Measurements from ENCODE around the gene OPRD1.

The OPRD1 gene

GRCh38 chr1:28812669-28813468, 899 bp downstream of the OPRD1 start:
- POLR2A ChIA-PET = interaction anchor here (1.0 kb wide), 1 partner anchor 164 kb away, joined by 3 read pairs; the partner anchor contains the start of gene RNU11
- CTCF ChIA-PET = no interaction called here
- no peak for DNase-seq (ENCODE audit: extremely low spot score)
- TF ChIP-seq LEF1 (IDR thresholded peaks at IDR 0.05; ENCODE audit: borderline replicate concordance) = no peak
- no peak for TF ChIP-seq ARNT (IDR thresholded peaks at IDR 0.05)
- TF ChIP-seq L3MBTL2 (conservative IDR thresholded peaks at IDR 0.05) = no peak
- TF ChIP-seq HDGF (IDR thresholded peaks at IDR 0.05; ENCODE audit: borderline replicate concordance) = no peak
- TF ChIP-seq BHLHE40 (IDR thresholded peaks at IDR 0.05; ENCODE audit: borderline replicate concordance) = no peak
- no peak for TF ChIP-seq CTBP1 (IDR thresholded peaks at IDR 0.05; ENCODE audit: borderline replicate concordance)
- no peak for TF ChIP-seq FOXM1 (IDR thresholded peaks at IDR 0.05; ENCODE audit: borderline replicate concordance)
- no peak for TF ChIP-seq PKNOX1 (IDR thresholded peaks at IDR 0.05)

- POLR2A ChIA-PET = interaction anchor here (0.9 kb wide), 1 partner anchor 77 kb away, joined by 3 read pairs; the partner anchor contains the start of gene YTHDF2
- CTCF ChIA-PET = interaction anchor here (1.0 kb wide), 1 partner anchor 233 kb away, joined by 3 read pairs; no protein-coding TSS in a partner anchor
- TF ChIP-seq FOXM1 (IDR thresholded peaks at IDR 0.05; ENCODE audit: borderline replicate concordance) (no peak), SUZ12 (IDR thresholded peaks at IDR 0.05) (no peak), TARDBP (IDR thresholded peaks at IDR 0.05) (no peak), ZNF384 (IDR thresholded peaks at IDR 0.05) (no peak), FOXA1 (IDR thresholded peaks at IDR 0.05) (no peak), FOXK2 (IDR thresholded peaks at IDR 0.05) (no peak), CTBP1 (IDR thresholded peaks at IDR 0.05; ENCODE audit: borderline replicate concordance) (no peak), L3MBTL2 (conservative IDR thresholded peaks at IDR 0.05) (no peak), NFRKB (IDR thresholded peaks at IDR 0.05) (no peak), HDGF (IDR thresholded peaks at IDR 0.05; ENCODE audit: borderline replicate concordance) (no peak), BHLHE40 (IDR thresholded peaks at IDR 0.05; ENCODE audit: borderline replicate concordance) (no peak), ARNT (IDR thresholded peaks at IDR 0.05) (no peak), SP1 (IDR thresholded peaks at IDR 0.05) (no peak), PKNOX1 (IDR thresholded peaks at IDR 0.05) (no peak), ELF4 (IDR thresholded peaks at IDR 0.05) (no peak)
- no peak for DNase-seq (ENCODE audit: extremely low spot score)
Observed at GRCh38 chr1:28813931-28814465, 2.0 kb downstream of the OPRD1 start.

GRCh38 chr1:28815533-28816185, 3.7 kb downstream of the OPRD1 start:
- CTCF ChIA-PET = interaction anchor here (0.7 to 0.8 kb wide), 2 partner anchors 16 to 31 kb away, joined by 3 read pairs; no protein-coding TSS in a partner anchor
- TF ChIP-seq ARNT (IDR thresholded peaks at IDR 0.05) = no peak
- TF ChIP-seq FOXK2 (IDR thresholded peaks at IDR 0.05) = no peak
- TF ChIP-seq PKNOX1 (IDR thresholded peaks at IDR 0.05) = no peak
- no peak for TF ChIP-seq LEF1 (IDR thresholded peaks at IDR 0.05; ENCODE audit: borderline replicate concordance)
- TF ChIP-seq HDGF (IDR thresholded peaks at IDR 0.05; ENCODE audit: borderline replicate concordance) = no peak
- no peak for TF ChIP-seq ELF4 (IDR thresholded peaks at IDR 0.05)
- TF ChIP-seq FOXA1 (IDR thresholded peaks at IDR 0.05) = no peak
- no peak for TF ChIP-seq BHLHE40 (IDR thresholded peaks at IDR 0.05; ENCODE audit: borderline replicate concordance)
- no peak for TF ChIP-seq TARDBP (IDR thresholded peaks at IDR 0.05)
- TF ChIP-seq FOXM1 (IDR thresholded peaks at IDR 0.05; ENCODE audit: borderline replicate concordance) = no peak
- TF ChIP-seq SP1 (IDR thresholded peaks at IDR 0.05) = no peak
- TF ChIP-seq NFRKB (IDR thresholded peaks at IDR 0.05) = no peak
- no peak for TF ChIP-seq SUZ12 (IDR thresholded peaks at IDR 0.05)
- TF ChIP-seq L3MBTL2 (conservative IDR thresholded peaks at IDR 0.05) = no peak
- TF ChIP-seq CTBP1 (IDR thresholded peaks at IDR 0.05; ENCODE audit: borderline replicate concordance) = no peak
- TF ChIP-seq ZNF384 (IDR thresholded peaks at IDR 0.05) = no peak
- no peak for DNase-seq (ENCODE audit: extremely low spot score)
- POLR2A ChIA-PET = interaction anchor here (0.6 kb wide), 1 partner anchor 168 kb away, joined by 3 read pairs; no protein-coding TSS in a partner anchor

GRCh38 chr1:28817133-28817532, 5.2 kb downstream of the OPRD1 start:
- TF ChIP-seq PKNOX1 (IDR thresholded peaks at IDR 0.05) = no peak
- TF ChIP-seq ARNT (IDR thresholded peaks at IDR 0.05) = no peak
- no peak for TF ChIP-seq TARDBP (IDR thresholded peaks at IDR 0.05)
- no peak for TF ChIP-seq BHLHE40 (IDR thresholded peaks at IDR 0.05; ENCODE audit: borderline replicate concordance)
- no peak for TF ChIP-seq NFRKB (IDR thresholded peaks at IDR 0.05)
- no peak for TF ChIP-seq FOXK2 (IDR thresholded peaks at IDR 0.05)
- no peak for TF ChIP-seq L3MBTL2 (conservative IDR thresholded peaks at IDR 0.05)
- TF ChIP-seq CTBP1 (IDR thresholded peaks at IDR 0.05; ENCODE audit: borderline replicate concordance) = no peak
- TF ChIP-seq ELF4 (IDR thresholded peaks at IDR 0.05) = no peak
- no peak for TF ChIP-seq HDGF (IDR thresholded peaks at IDR 0.05; ENCODE audit: borderline replicate concordance)
- TF ChIP-seq FOXA1 (IDR thresholded peaks at IDR 0.05) = no peak
- TF ChIP-seq SUZ12 (IDR thresholded peaks at IDR 0.05) = no peak
- TF ChIP-seq ZNF384 (IDR thresholded peaks at IDR 0.05) = no peak
- TF ChIP-seq FOXM1 (IDR thresholded peaks at IDR 0.05; ENCODE audit: borderline replicate concordance) = no peak
- TF ChIP-seq LEF1 (IDR thresholded peaks at IDR 0.05; ENCODE audit: borderline replicate concordance) = no peak
- no peak for TF ChIP-seq SP1 (IDR thresholded peaks at IDR 0.05)
- DNase-seq (ENCODE audit: extremely low spot score) = no peak
- POLR2A ChIA-PET = no interaction called here
- CTCF ChIA-PET = no interaction called here

All from HEK293T (cell line).